ENCODE data around the gene TBC1D3B. TPM values are rescaled to one million over a fixed set of nuclear protein-coding genes. Genes with fewer than 3 reads are reported as not detected.

Gene TBC1D3B
- total RNA-seq, 1 experiment from 2014 or later: 11.3 TPM

DNA sequence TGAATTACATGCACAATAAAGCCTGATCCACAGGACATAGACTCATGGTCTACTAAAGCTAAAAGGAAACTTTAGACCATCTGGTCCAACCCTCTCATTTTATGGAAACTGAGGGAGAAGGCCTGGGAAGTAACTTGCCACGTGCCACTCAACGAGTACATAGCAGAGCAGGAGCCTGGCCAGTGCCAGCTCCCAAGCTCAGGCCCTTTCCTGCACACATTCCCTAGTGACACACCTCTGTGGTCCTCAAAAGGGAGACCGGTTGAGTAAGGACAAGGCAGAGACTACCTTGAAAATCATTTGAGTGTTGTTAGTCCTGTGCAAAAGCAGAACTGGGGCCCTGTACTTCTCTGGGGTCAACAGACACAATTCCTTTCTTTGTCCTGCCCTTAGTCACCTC is 37.3 kb upstream of the TBC1D3B start:
- DNase-seq (ENCODE audit: low read depth, low spot score): no peak
- ATAC-seq: no peak
- CTCF ChIA-PET: no interaction called here
- H3K4me1 ChIP-seq (ENCODE audit: control insufficient read depth in 1 of 2, insufficient read depth in 2 of 2, low read length in 2 of 2): no peaks in the 10 kb centered on the region
- no TSS peak for BruUV-seq (replicated peaks)
- no peak overlapping the region for H3K27ac ChIP-seq (ENCODE audit: low read depth, low read length)
- POLR2A ChIA-PET: no interaction called here
- H3K9me3 ChIP-seq (ENCODE audit: control insufficient read depth in 1 of 2, insufficient read depth in 1 of 2, low read depth in 1 of 2, low read length in 2 of 2): peaks cover 0 to 4% of the 10 kb centered on the region in 2 experiments; a peak in 1 of 4 replicates
- TF ChIP-seq SRF (IDR thresholded peaks at IDR 0.05; ENCODE audit: low read depth) (no peak), CEBPB (IDR thresholded peaks at IDR 0.05; ENCODE audit: low read depth) (no peak), SIN3A (IDR thresholded peaks at IDR 0.05; ENCODE audit: low read depth) (no peak), ZNF274 (IDR thresholded peaks at IDR 0.05; ENCODE audit: low read depth, low read length) (no peak), POLR2A (IDR thresholded peaks at IDR 0.05; ENCODE audit: borderline replicate concordance, extremely low read depth, insufficient read depth, insufficient read length) (no peak), JUND (IDR thresholded peaks at IDR 0.05) (no peak), MAX (IDR thresholded peaks at IDR 0.05) (no peak)
- H3K4me2 ChIP-seq (ENCODE audit: low read length): no peak overlapping the region
- no peak overlapping the region for H3K4me3 ChIP-seq (replicated peaks in 1 of 2; ENCODE audit: low read depth in 1 of 2, low read length in 2 of 2)
- H3K27me3 ChIP-seq (ENCODE audit: insufficient read depth, low read length): peaks cover 20% of the 10 kb centered on the region; the same call in 1 of the 2 replicates
- intact Hi-C loops (cut with micrococcal nuclease): no loop called here
- no peaks in the 10 kb centered on the region for H4K20me1 ChIP-seq (ENCODE audit: insufficient read depth)
- no peaks in the 10 kb centered on the region for H3K9me2 ChIP-seq (ENCODE audit: insufficient read depth)
- no peaks in the 10 kb centered on the region for H3K79me2 ChIP-seq (ENCODE audit: insufficient read depth, low read length)
- RAD21 ChIA-PET (ENCODE audit: low non-redundant PET in 1 of 2, low total read pairs in 2 of 2, uncharacterized antibody in 2 of 2, unreplicated experiment in 2 of 2): no interaction called here
- H3K9ac ChIP-seq (ENCODE audit: low read length): no peak overlapping the region
- H2AFZ ChIP-seq (ENCODE audit: low read depth, low read length, poor library complexity, severe bottlenecking): no peak overlapping the region
- no peaks in the 10 kb centered on the region for H3K36me3 ChIP-seq (ENCODE audit: control insufficient read depth in 1 of 2, insufficient read depth in 2 of 2, low read length in 2 of 2)

GRCh38 chr17:36212966-36213365 is 36.5 kb upstream of the TBC1D3B start:
- H3K27me3 ChIP-seq (ENCODE audit: insufficient read depth, low read length): peaks cover 20% of the 10 kb centered on the region; the same call in 1 of the 2 replicates
- RAD21 ChIA-PET (ENCODE audit: low non-redundant PET in 1 of 2, low total read pairs in 2 of 2, uncharacterized antibody in 2 of 2, unreplicated experiment in 2 of 2): no interaction called here
- BruUV-seq (replicated peaks): no TSS peak

More at GRCh38 chr17:36212966-36213365, 36.5 kb upstream of the TBC1D3B start:
- Histone ChIP-seq H3K36me3 (ENCODE audit: control insufficient read depth in 1 of 2, insufficient read depth in 2 of 2, low read length in 2 of 2) (no peaks in the 10 kb centered on the region), H3K4me2 (ENCODE audit: low read length) (no peak overlapping the region), H3K9me2 (ENCODE audit: insufficient read depth) (no peaks in the 10 kb centered on the region), H3K27ac (ENCODE audit: low read depth, low read length) (no peak overlapping the region), H4K20me1 (ENCODE audit: insufficient read depth) (no peaks in the 10 kb centered on the region), H3K4me1 (ENCODE audit: control insufficient read depth in 1 of 2, insufficient read depth in 2 of 2, low read length in 2 of 2) (no peaks in the 10 kb centered on the region), H3K9ac (ENCODE audit: low read length) (no peak overlapping the region), H3K79me2 (ENCODE audit: insufficient read depth, low read length) (no peaks in the 10 kb centered on the region), H3K9me3 (ENCODE audit: control insufficient read depth in 1 of 2, insufficient read depth in 1 of 2, low read depth in 1 of 2, low read length in 2 of 2) (no peaks in the 10 kb centered on the region), H2AFZ (ENCODE audit: low read depth, low read length, poor library complexity, severe bottlenecking) (no peak overlapping the region), H3K4me3 (replicated peaks in 1 of 2; ENCODE audit: low read depth in 1 of 2, low read length in 2 of 2) (no peak overlapping the region)
- ATAC-seq (no peak), DNase-seq (ENCODE audit: low read depth, low spot score) (no peak)
- intact Hi-C loops (cut with micrococcal nuclease): no loop called here
- ChIA-PET CTCF (no interaction called here), POLR2A (no interaction called here)
- TF ChIP-seq MAX (IDR thresholded peaks at IDR 0.05) (no peak), YY1 (IDR thresholded peaks at IDR 0.05; ENCODE audit: extremely low read depth, insufficient replicate concordance, low read depth, low read length) (no peak), SIN3A (IDR thresholded peaks at IDR 0.05; ENCODE audit: low read depth) (no peak), CTCF (IDR thresholded peaks at IDR 0.05 in 2 of 3, conservative IDR thresholded peaks at IDR 0.05 in 1 of 3; ENCODE audit: borderline replicate concordance in 1 of 3, insufficient read depth in 1 of 3, low read depth in 2 of 3, low read length in 2 of 3) (no peak), CBX3 (IDR thresholded peaks at IDR 0.05; ENCODE audit: low read depth) (no peak), SRF (IDR thresholded peaks at IDR 0.05; ENCODE audit: low read depth) (no peak), TCF7L2 (IDR thresholded peaks at IDR 0.05; ENCODE audit: borderline replicate concordance, extremely low read depth, insufficient read depth, insufficient read length) (no peak), EZH2 (IDR thresholded peaks at IDR 0.05) (no peak), POLR2A (IDR thresholded peaks at IDR 0.05; ENCODE audit: borderline replicate concordance, extremely low read depth, insufficient read depth, insufficient read length) (no peak), EZH2phosphoT487 (IDR thresholded peaks at IDR 0.05; ENCODE audit: borderline replicate concordance) (no peak), SP1 (IDR thresholded peaks at IDR 0.05; ENCODE audit: low read depth) (no peak)
- TF ChIP-seq, protein P1, sequence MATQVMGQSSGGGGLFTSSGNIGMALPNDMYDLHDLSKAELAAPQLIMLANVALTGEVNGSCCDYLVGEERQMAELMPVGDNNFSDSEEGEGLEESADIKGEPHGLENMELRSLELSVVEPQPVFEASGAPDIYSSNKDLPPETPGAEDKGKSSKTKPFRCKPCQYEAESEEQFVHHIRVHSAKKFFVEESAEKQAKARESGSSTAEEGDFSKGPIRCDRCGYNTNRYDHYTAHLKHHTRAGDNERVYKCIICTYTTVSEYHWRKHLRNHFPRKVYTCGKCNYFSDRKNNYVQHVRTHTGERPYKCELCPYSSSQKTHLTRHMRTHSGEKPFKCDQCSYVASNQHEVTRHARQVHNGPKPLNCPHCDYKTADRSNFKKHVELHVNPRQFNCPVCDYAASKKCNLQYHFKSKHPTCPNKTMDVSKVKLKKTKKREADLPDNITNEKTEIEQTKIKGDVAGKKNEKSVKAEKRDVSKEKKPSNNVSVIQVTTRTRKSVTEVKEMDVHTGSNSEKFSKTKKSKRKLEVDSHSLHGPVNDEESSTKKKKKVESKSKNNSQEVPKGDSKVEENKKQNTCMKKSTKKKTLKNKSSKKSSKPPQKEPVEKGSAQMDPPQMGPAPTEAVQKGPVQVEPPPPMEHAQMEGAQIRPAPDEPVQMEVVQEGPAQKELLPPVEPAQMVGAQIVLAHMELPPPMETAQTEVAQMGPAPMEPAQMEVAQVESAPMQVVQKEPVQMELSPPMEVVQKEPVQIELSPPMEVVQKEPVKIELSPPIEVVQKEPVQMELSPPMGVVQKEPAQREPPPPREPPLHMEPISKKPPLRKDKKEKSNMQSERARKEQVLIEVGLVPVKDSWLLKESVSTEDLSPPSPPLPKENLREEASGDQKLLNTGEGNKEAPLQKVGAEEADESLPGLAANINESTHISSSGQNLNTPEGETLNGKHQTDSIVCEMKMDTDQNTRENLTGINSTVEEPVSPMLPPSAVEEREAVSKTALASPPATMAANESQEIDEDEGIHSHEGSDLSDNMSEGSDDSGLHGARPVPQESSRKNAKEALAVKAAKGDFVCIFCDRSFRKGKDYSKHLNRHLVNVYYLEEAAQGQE (IDR thresholded peaks at IDR 0.05; ENCODE audit: low read depth): no peak
